Neural progenitor cell (in vitro differentiated cells): ENCODE measurements around the gene CCDC102A. TPM values are rescaled to one million over a fixed set of nuclear protein-coding genes. Genes with fewer than 3 reads are reported as not detected.
"Not testable (repeated sequence)": the region's sequence is repeated elsewhere in the genome, so short reads cannot be mapped to it uniquely, and the experiment has no call there.

Experiments
- DNase-seq: peaks from one replicate; pipeline ENCODE4 v3.0.0-alpha.2; 2016; ENCODE audit warnings: low spot score
- H2AFZ ChIP-seq: fragments of 200-600 bp; sonication (generic); replicated peaks from 2 replicates; pipeline ENCODE4 v1.6.1; 2016; ENCODE audit warnings: antibody characterized with exemption
- H3F3A ChIP-seq: fragments of 200-600 bp; sonication (generic); 2 replicates; pipeline ENCODE4 v1.6.1; 2016; ENCODE audit warnings: antibody characterized with exemption, low read depth
- H3K27ac ChIP-seq: fragments of 200-600 bp; sonication (generic); 2 replicates; pipeline ENCODE4 v1.5.1; 2016; ENCODE audit warnings: mild to moderate bottlenecking
- H3K27me3 ChIP-seq: fragments of 200-600 bp; sonication (generic); 2 replicates; pipeline ENCODE4 v1.6.1; 2016; ENCODE audit warnings: mild to moderate bottlenecking, moderate library complexity
- H3K36me3 ChIP-seq: fragments of 200-600 bp; sonication (generic); 2 replicates; pipeline ENCODE4 v1.5.1; 2016
- H3K4me1 ChIP-seq: fragments of 200-600 bp; sonication (generic); 2 replicates; pipeline ENCODE4 v1.6.1; 2016; ENCODE audit warnings: mixed run types
- H3K4me2 ChIP-seq: fragments of 200-600 bp; sonication (generic); 2 replicates; pipeline ENCODE4 v1.6.1; 2016
- H3K4me3 ChIP-seq: fragments of 200-600 bp; sonication (generic); 2 replicates; pipeline ENCODE4 v1.5.1; 2016
- H3K79me2 ChIP-seq: fragments of 200-600 bp; sonication (generic); 2 replicates; pipeline ENCODE4 v1.6.1; 2016; ENCODE audit warnings: low read depth
- H3K9ac ChIP-seq: fragments of 200-600 bp; sonication (generic); 2 replicates; pipeline ENCODE4 v1.6.1; 2016
- H3K9me3 ChIP-seq: fragments of 200-600 bp; sonication (generic); 2 replicates; pipeline ENCODE4 v1.5.1; 2016; ENCODE audit warnings: low read depth
- H4K20me1 ChIP-seq: fragments of 200-600 bp; sonication (generic); 2 replicates; pipeline ENCODE4 v1.6.1; 2016; ENCODE audit warnings: low read depth
- H3K27ac Mint-ChIP-seq: 3 replicates; pipeline ENCODE4 v1.8.0; 2021; ENCODE audit warnings: mixed read lengths
- H3K27me3 Mint-ChIP-seq: 2 replicates; pipeline ENCODE4 v1.8.0; 2022; ENCODE audit warnings: low read depth, mild to moderate bottlenecking, inconsistent platforms, moderate library complexity, mixed read lengths; ENCODE audit not compliant: insufficient read depth
- H3K36me3 Mint-ChIP-seq: 3 replicates; pipeline ENCODE4 v1.8.0; 2021; ENCODE audit warnings: mixed read lengths
- H3K4me1 Mint-ChIP-seq: 3 replicates; pipeline ENCODE4 v1.8.0; 2021; ENCODE audit warnings: mixed read lengths
- H3K4me3 Mint-ChIP-seq: 3 replicates; pipeline ENCODE4 v1.8.0; 2021; ENCODE audit warnings: mild to moderate bottlenecking, moderate library complexity, mixed read lengths
- H3K9me3 Mint-ChIP-seq: 3 replicates; pipeline ENCODE4 v1.8.0; 2020; ENCODE audit warnings: mixed read lengths
- EZH2 ChIP-seq: fragments of 200-600 bp; sonication (generic); IDR thresholded peaks from 2 replicates; pipeline ENCODE4 v1.6.1; 2017; ENCODE audit warnings: antibody characterized with exemption, mild to moderate bottlenecking, moderate library complexity
- EZH2phosphoT487 ChIP-seq: fragments of 200-600 bp; sonication (generic); IDR thresholded peaks from 2 replicates; pipeline ENCODE4 v1.6.1; 2017; ENCODE audit warnings: antibody characterized with exemption
- total RNA-seq: library from RNA; depleted of rRNA; stranded (reverse); fragments of >200 nt; gene quantifications from 2 replicates; pipeline ENCODE4 v1.2.3, GENCODE V29; 2015; ENCODE audit warnings: low replicate concordance
- TF ChIP-seq, protein P1 (sequence below): fragments of 200-600 bp; sonication (generic); IDR thresholded peaks from 2 replicates; pipeline ENCODE4 v1.5.1; 2017; ENCODE audit warnings: antibody characterized with exemption, mild to moderate bottlenecking

Gene CCDC102A
- total RNA-seq, 1 donor from 2014 or later, result 3.9 TPM

DNA sequence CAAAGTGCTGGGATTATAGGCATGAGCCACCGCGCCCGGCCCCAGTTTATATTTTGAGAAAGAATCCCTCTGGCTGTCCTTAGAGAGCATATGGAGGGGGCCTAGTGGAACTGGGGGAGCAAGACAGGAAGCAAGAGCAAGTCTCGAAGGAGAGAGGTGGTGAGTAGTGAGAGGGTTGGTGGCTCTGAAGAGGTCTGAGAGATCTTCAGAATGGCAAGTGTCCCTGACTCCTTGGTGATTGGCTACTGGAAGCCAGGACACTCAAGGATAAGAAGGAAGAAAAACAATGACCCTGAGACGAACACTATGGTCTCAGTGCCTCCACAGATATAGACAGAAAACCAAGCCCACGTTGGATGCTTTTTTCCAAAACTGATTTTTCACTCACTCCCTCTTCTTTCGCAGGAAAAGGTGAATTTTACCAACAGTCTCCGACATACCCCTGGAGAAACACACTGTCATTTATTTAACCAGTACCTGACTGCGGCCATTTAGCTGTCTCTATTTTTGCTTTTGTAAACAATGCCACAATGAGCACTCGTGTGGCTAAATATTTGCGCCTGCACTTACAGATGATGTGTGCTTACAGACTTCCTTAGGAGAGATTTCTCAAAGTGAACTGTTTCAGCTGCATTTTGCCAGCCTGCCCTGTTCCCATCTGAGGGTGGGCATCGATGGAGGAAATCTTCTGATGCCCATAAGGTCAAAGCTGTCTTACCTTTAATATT, 34.2 kb downstream of the CCDC102A start:
- H3K4me1 ChIP-seq, result peaks cover 1% of the 10 kb centered on the region
- peak overlapping the region; percentile 43 for H3K27ac Mint-ChIP-seq
- H3K27ac ChIP-seq, result no peak overlapping the region

DNA sequence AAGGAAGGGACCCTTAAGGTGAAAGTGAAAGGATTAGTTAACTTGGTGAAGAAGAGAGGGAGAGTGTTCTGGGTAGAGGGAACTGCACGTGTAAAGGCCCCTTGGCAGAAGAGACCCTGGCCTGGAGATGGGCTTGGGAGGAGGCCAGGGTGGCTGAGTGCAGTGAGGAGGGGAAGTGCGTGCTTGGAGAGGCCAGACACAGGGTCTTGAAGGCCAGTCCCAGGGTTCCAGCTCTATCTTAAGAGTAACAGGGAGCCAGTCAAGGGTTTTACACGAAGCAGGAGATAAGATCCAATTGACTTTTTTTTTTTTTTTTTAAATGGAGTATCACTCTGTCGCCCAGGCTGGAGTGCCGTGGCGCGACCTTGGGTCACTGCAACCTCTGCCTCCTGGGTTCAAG, 34.9 kb downstream of the CCDC102A start:
- Histone ChIP-seq H3K36me3 (no peaks in the 10 kb centered on the region), H2AFZ (no peak overlapping the region), H3F3A (no peaks in the 10 kb centered on the region), H3K27me3 (no peaks in the 10 kb centered on the region), H3K27ac (no peak overlapping the region), H3K9ac (no peak overlapping the region), H3K4me1 (no peaks in the 10 kb centered on the region), H4K20me1 (no peaks in the 10 kb centered on the region), H3K9me3 (no peaks in the 10 kb centered on the region), H3K79me2 (no peaks in the 10 kb centered on the region), H3K4me3 (no peak overlapping the region), H3K4me2 (no peak overlapping the region)
- DNase-seq, result no peak
- Mint-ChIP-seq H3K27ac (no peak overlapping the region), H3K4me1 (peaks cover 12% of the 10 kb centered on the region), H3K4me3 (no peak overlapping the region), H3K36me3 (no peaks in the 10 kb centered on the region), H3K9me3 (no peaks in the 10 kb centered on the region), H3K27me3 (peaks cover 18% of the 10 kb centered on the region)
- TF ChIP-seq EZH2 (no peak), EZH2phosphoT487 (no peak)
- TF ChIP-seq, protein P1, sequence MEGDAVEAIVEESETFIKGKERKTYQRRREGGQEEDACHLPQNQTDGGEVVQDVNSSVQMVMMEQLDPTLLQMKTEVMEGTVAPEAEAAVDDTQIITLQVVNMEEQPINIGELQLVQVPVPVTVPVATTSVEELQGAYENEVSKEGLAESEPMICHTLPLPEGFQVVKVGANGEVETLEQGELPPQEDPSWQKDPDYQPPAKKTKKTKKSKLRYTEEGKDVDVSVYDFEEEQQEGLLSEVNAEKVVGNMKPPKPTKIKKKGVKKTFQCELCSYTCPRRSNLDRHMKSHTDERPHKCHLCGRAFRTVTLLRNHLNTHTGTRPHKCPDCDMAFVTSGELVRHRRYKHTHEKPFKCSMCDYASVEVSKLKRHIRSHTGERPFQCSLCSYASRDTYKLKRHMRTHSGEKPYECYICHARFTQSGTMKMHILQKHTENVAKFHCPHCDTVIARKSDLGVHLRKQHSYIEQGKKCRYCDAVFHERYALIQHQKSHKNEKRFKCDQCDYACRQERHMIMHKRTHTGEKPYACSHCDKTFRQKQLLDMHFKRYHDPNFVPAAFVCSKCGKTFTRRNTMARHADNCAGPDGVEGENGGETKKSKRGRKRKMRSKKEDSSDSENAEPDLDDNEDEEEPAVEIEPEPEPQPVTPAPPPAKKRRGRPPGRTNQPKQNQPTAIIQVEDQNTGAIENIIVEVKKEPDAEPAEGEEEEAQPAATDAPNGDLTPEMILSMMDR, result no peak

More for the DNA sequence above, 34.2 kb downstream of the CCDC102A start:
- Histone ChIP-seq H3F3A (no peaks in the 10 kb centered on the region), H3K4me3 (no peak overlapping the region), H4K20me1 (no peaks in the 10 kb centered on the region), H3K9me3 (no peaks in the 10 kb centered on the region), H2AFZ (no peak overlapping the region), H3K79me2 (no peaks in the 10 kb centered on the region), H3K9ac (no peak overlapping the region), H3K4me2 (no peak overlapping the region), H3K36me3 (no peaks in the 10 kb centered on the region), H3K27me3 (no peaks in the 10 kb centered on the region)
- TF ChIP-seq, protein P1, result no peak
- TF ChIP-seq EZH2 (no peak), EZH2phosphoT487 (no peak)
- no peaks in the 10 kb centered on the region for H3K36me3 Mint-ChIP-seq
- H3K9me3 Mint-ChIP-seq, result no peaks in the 10 kb centered on the region
- no peak for DNase-seq
- no peak overlapping the region for H3K4me3 Mint-ChIP-seq
- H3K4me1 Mint-ChIP-seq, result peaks cover 17% of the 10 kb centered on the region
- peaks cover 18% of the 10 kb centered on the region for H3K27me3 Mint-ChIP-seq

DNA sequence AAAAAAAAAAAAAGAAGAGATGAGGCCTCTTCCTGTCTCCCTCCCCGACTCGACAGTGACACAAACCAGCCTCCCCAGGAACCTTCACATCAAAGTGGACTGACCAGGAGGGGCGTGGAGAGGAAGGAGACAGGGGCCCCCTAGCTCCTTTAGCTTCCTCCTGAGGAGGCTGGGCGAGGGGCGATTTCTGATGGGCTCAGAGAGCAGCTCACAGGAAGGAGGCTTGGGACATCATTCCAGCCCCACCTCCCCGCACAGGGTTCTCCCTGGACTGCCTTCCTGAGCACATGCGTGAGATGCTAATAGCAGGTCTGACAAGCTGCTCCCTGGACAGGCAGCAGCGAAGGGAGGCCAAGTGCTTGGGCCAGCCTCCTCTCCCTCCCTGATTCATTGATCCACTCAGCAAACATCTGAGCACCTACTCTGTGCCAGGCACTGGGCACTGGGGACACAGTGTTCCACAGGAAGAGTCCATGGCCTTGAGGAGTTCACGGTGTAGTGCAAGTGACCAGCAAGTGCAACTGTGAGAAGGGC, 35.7 kb downstream of the CCDC102A start:
- Histone ChIP-seq H3K4me1 (no peaks in the 10 kb centered on the region), H3K79me2 (no peaks in the 10 kb centered on the region), H3K4me3 (no peak overlapping the region), H3K9me3 (no peaks in the 10 kb centered on the region), H3K27ac (no peak overlapping the region), H2AFZ (no peak overlapping the region), H3K36me3 (no peaks in the 10 kb centered on the region), H3K4me2 (no peak overlapping the region), H3K9ac (no peak overlapping the region), H4K20me1 (no peaks in the 10 kb centered on the region), H3K27me3 (no peaks in the 10 kb centered on the region), H3F3A (no peaks in the 10 kb centered on the region)
- H3K4me1 Mint-ChIP-seq, result peaks cover 10% of the 10 kb centered on the region
- peaks cover 13% of the 10 kb centered on the region for H3K27me3 Mint-ChIP-seq
- no peak overlapping the region for H3K4me3 Mint-ChIP-seq
- H3K9me3 Mint-ChIP-seq, result no peaks in the 10 kb centered on the region
- no peaks in the 10 kb centered on the region for H3K36me3 Mint-ChIP-seq
- H3K27ac Mint-ChIP-seq, result no peak overlapping the region
- DNase-seq, result no peak
- no peak for TF ChIP-seq EZH2phosphoT487
- no peak for TF ChIP-seq EZH2
- TF ChIP-seq, protein P1, result no peak

DNA sequence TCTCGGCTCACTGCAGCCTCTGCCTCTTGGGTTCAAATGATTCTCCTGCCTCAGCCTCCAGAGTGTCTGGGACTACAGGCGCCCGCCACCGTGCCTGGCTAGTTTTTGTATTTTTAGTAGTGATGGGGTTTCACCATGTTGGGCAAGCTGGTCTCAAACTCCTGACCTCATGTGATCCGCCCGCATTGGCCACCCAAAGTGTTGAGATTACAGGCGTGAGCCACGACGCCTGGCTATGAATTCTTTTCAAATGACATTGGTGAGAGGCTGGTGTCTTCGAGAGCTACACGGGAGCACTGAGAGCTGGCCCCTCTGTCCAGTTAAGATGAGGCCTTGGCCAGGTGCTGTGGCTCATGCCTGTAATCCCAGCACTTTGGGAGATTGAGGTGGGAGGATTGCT, 36.4 kb downstream of the CCDC102A start:
- not testable (repeated sequence) for H3K36me3 ChIP-seq, H3K27ac ChIP-seq, H3K9me3 Mint-ChIP-seq, H3K4me1 ChIP-seq, H3K4me3 Mint-ChIP-seq, H3K4me2 ChIP-seq, DNase-seq, H4K20me1 ChIP-seq, H3K4me3 ChIP-seq, H3K79me2 ChIP-seq, H3K9ac ChIP-seq, H3K27me3 ChIP-seq, H3K36me3 Mint-ChIP-seq, H3K9me3 ChIP-seq, H3F3A ChIP-seq, H2AFZ ChIP-seq
- Mint-ChIP-seq H3K27me3 (peaks cover 13% of the 10 kb centered on the region), H3K27ac (peak overlapping the region; percentile 33), H3K4me1 (peaks cover 10% of the 10 kb centered on the region)
